ENCODE measurements around the gene GIMAP8. TPM values are rescaled to one million over a fixed set of nuclear protein-coding genes. Genes with fewer than 3 reads are reported as not detected.
"Not testable (repeated sequence)": the region's sequence is repeated elsewhere in the genome, so short reads cannot be mapped to it uniquely, and the experiment has no call there.

The GIMAP8 gene
- total RNA-seq, 1 donor: not detected

GRCh38 chr7:150515248-150516147, 65.1 kb downstream of the GIMAP8 start:
- TF ChIP-seq CTCF (IDR thresholded peaks at IDR 0.05; ENCODE audit: insufficient read depth, low read depth, low read length): no peak
- no peak overlapping the region for H3K4me3 ChIP-seq (ENCODE audit: low read depth, low read length)
- no peak for DNase-seq (ENCODE audit: low read depth)

- no peak for TF ChIP-seq CTCF (IDR thresholded peaks at IDR 0.05; ENCODE audit: insufficient read depth, low read depth, low read length)
- DNase-seq (ENCODE audit: low read depth): no peak
- no peak overlapping the region for H3K4me3 ChIP-seq (ENCODE audit: low read depth, low read length)
Measured at GRCh38 chr7:150516956-150517745, 66.7 kb downstream of the GIMAP8 start.

GRCh38 chr7:150519310-150519709, 68.9 kb downstream of the GIMAP8 start:
- no peak overlapping the region for H3K4me3 ChIP-seq (ENCODE audit: low read depth, low read length)
- TF ChIP-seq CTCF (IDR thresholded peaks at IDR 0.05; ENCODE audit: insufficient read depth, low read depth, low read length): no peak
- DNase-seq (ENCODE audit: low read depth): no peak

GRCh38 chr7:150520145-150520544, 69.7 kb downstream of the GIMAP8 start:
- DNase-seq (ENCODE audit: low read depth): no peak
- no peak for TF ChIP-seq CTCF (IDR thresholded peaks at IDR 0.05; ENCODE audit: insufficient read depth, low read depth, low read length)
- no peak overlapping the region for H3K4me3 ChIP-seq (ENCODE audit: low read depth, low read length)

- H3K4me3 ChIP-seq (ENCODE audit: low read depth, low read length); DNase-seq (ENCODE audit: low read depth): not testable (repeated sequence)
Measured at GRCh38 chr7:150522931-150523330, 72.5 kb downstream of the GIMAP8 start.

- DNase-seq (ENCODE audit: low read depth): no peak
- TF ChIP-seq CTCF (IDR thresholded peaks at IDR 0.05; ENCODE audit: insufficient read depth, low read depth, low read length): no peak
- no peak overlapping the region for H3K4me3 ChIP-seq (ENCODE audit: low read depth, low read length)
Measured at GRCh38 chr7:150524018-150524417, 73.6 kb downstream of the GIMAP8 start.

Other genes starting within 250 kb of the GIMAP8 start
- gene LRRC61, start 127.3 kb upstream of the GIMAP8 start, total RNA-seq: 6.8 and 13.0 TPM in 2 replicates
- gene ACTR3C, start 127.1 kb upstream of the GIMAP8 start, total RNA-seq: 7.4 and 13.4 TPM in 2 replicates
- 139 and 185 TPM in 2 replicates for gene RARRES2, start 109.0 kb upstream of the GIMAP8 start, total RNA-seq
- gene REPIN1, start 81.8 kb upstream of the GIMAP8 start, total RNA-seq: 96.0 and 98.4 TPM in 2 replicates
- 3.0 and 5.2 TPM in 2 replicates for gene ZNF775, start 71.3 kb upstream of the GIMAP8 start, total RNA-seq
- gene GIMAP7, start 64.2 kb downstream of the GIMAP8 start, total RNA-seq: not detected in 2 replicates
- not detected in 2 replicates for gene GIMAP4, start 116.8 kb downstream of the GIMAP8 start, total RNA-seq
- not detected in 2 replicates for gene GIMAP6, start 181.8 kb downstream of the GIMAP8 start, total RNA-seq
- gene GIMAP2, start 235.1 kb downstream of the GIMAP8 start, total RNA-seq: under 0.01 and 2.6 TPM in 2 replicates

Data from fibroblast of villous mesenchyme (primary cell).